ENCODE data around the gene SLC4A1AP.
A peak's percentile ranks its signal among the peaks of the same experiment; 100 is the strongest.

SLC4A1AP gene

GRCh38 chr2:27664622-27665363 is 1.1 kb downstream of the SLC4A1AP start:
- Histone ChIP-seq H3K27ac (replicated peaks) (peak overlapping the region; percentile 93), H3K4me3 (replicated peaks; ENCODE audit: insufficient read depth, low read length) (peak overlapping the region; percentile 94), H3K27me3 (ENCODE audit: insufficient read depth, poor library complexity, severe bottlenecking) (no peaks in the 10 kb centered on the region)
- DNase-seq (ENCODE audit: low read depth in 1 of 2, low spot score in 1 of 2) = peak in 1 of 2 experiments; percentile 42
- TF ChIP-seq POLR2AphosphoS5 (IDR thresholded peaks at IDR 0.05; ENCODE audit: low read depth) = no peak
- no peak for TF ChIP-seq REST (IDR thresholded peaks at IDR 0.05; ENCODE audit: insufficient replicate concordance, low read depth)
- TF ChIP-seq GABPA (IDR thresholded peaks at IDR 0.05; ENCODE audit: low read depth) = no peak
- TF ChIP-seq SPI1 (IDR thresholded peaks at IDR 0.05; ENCODE audit: borderline replicate concordance, low read depth) = no peak
- TF ChIP-seq, protein P1, sequence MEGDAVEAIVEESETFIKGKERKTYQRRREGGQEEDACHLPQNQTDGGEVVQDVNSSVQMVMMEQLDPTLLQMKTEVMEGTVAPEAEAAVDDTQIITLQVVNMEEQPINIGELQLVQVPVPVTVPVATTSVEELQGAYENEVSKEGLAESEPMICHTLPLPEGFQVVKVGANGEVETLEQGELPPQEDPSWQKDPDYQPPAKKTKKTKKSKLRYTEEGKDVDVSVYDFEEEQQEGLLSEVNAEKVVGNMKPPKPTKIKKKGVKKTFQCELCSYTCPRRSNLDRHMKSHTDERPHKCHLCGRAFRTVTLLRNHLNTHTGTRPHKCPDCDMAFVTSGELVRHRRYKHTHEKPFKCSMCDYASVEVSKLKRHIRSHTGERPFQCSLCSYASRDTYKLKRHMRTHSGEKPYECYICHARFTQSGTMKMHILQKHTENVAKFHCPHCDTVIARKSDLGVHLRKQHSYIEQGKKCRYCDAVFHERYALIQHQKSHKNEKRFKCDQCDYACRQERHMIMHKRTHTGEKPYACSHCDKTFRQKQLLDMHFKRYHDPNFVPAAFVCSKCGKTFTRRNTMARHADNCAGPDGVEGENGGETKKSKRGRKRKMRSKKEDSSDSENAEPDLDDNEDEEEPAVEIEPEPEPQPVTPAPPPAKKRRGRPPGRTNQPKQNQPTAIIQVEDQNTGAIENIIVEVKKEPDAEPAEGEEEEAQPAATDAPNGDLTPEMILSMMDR (IDR thresholded peaks at IDR 0.05; ENCODE audit: insufficient read depth, low read length) = no peak

DNA sequence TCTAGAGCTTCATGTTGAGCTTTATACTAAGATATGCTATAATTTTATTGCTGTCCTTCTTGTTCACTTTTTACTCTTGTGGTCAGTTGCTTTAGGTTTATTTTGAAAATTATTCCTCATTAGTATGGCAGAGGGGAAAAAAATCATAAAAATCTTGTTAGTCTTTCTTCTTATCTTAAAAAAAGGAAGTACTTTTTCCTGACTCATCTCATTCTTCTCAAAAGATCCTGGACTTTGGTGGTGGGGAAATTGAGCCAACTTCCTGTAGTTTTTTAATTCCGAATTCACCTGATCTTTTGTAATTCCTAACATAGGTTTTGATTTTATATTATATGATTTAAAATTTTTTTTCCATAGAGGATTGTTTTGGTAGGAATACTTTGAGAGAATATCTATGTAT is 3.8 kb downstream of the SLC4A1AP start:
- TF ChIP-seq POLR2AphosphoS5 (IDR thresholded peaks at IDR 0.05; ENCODE audit: low read depth) (no peak), GABPA (IDR thresholded peaks at IDR 0.05; ENCODE audit: low read depth) (no peak), SPI1 (IDR thresholded peaks at IDR 0.05; ENCODE audit: borderline replicate concordance, low read depth) (peak; percentile 10; the same call in 1 of the 2 replicates)
- Histone ChIP-seq H3K27me3 (ENCODE audit: insufficient read depth, poor library complexity, severe bottlenecking) (no peaks in the 10 kb centered on the region), H3K4me3 (replicated peaks; ENCODE audit: insufficient read depth, low read length) (no peak overlapping the region), H3K27ac (replicated peaks) (peak overlapping the region; percentile 39)
- DNase-seq (ENCODE audit: low read depth in 1 of 2, low spot score in 1 of 2) = no peak

DNA sequence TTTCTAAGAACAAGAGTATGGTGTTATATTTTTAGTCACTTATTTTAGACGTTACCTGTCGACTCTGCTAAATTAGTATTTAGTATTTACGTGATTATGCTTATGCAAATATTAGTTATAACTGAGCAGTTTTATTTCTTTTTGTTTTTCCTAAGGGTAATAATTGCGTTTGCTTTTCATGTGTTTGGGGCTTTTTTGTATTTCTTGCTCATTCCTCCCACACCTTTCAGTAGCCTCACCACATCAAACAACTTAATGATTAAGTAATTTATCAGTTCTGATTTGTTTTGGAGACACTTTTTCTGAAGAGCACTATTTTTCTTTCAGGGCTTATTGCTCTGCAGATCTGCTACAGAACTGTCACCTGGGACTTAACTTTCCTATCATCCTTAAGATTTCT is 7.5 kb downstream of the SLC4A1AP start:
- no peak for TF ChIP-seq POLR2AphosphoS5 (IDR thresholded peaks at IDR 0.05; ENCODE audit: low read depth)
- TF ChIP-seq, protein P1 (IDR thresholded peaks at IDR 0.05; ENCODE audit: insufficient read depth, low read length) = no peak
- TF ChIP-seq SPI1 (IDR thresholded peaks at IDR 0.05; ENCODE audit: borderline replicate concordance, low read depth) = no peak
- TF ChIP-seq REST (IDR thresholded peaks at IDR 0.05; ENCODE audit: insufficient replicate concordance, low read depth) = no peak
- TF ChIP-seq GABPA (IDR thresholded peaks at IDR 0.05; ENCODE audit: low read depth) = no peak
- Histone ChIP-seq H3K4me3 (replicated peaks; ENCODE audit: insufficient read depth, low read length) (no peak overlapping the region), H3K27me3 (ENCODE audit: insufficient read depth, poor library complexity, severe bottlenecking) (no peaks in the 10 kb centered on the region), H3K27ac (replicated peaks) (no peak overlapping the region)
- no peak for DNase-seq (ENCODE audit: low read depth in 1 of 2, low spot score in 1 of 2)

DNA sequence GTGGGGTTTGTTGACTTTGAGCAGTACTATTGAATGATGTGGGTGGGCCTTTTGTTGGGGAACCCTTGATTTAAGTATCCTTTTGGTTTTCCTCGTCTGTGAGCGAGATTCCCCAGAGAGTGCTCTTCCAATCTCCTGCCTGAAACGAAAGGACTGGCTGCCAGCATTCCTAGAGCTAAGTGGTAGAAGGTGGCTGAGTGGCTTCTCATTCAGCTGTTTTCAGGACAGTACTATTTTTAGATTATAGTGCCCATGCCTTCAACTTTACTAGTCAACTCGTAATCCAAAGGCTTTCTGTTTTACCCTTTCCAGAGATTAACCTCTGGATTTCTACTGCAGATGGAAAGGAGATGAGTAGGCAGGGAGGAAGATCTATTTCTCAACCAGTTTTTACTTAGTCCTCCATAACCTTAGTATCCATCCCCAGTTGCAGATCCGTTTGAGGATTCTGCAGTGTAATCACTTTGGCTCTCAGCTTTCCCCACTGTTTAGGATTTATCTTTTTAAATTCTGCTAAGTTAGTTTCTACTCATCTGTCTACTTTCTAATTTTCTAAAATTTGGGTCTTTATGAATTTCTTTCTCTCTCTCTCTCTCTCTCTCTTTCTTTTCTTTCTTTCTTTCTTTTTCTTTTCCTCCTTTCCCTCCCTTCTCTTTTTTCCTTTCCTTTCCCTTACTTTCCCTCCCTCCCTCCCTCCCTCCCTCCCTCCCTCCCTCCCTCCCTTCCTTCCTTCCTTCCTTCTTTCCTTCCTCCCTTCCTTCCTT is 9.2 kb downstream of the SLC4A1AP start:
- Histone ChIP-seq H3K4me3 (replicated peaks; ENCODE audit: insufficient read depth, low read length) (no peak overlapping the region), H3K27me3 (ENCODE audit: insufficient read depth, poor library complexity, severe bottlenecking) (no peaks in the 10 kb centered on the region), H3K27ac (replicated peaks) (no peak overlapping the region)
- no peak for DNase-seq (ENCODE audit: low read depth in 1 of 2, low spot score in 1 of 2)
- no peak for TF ChIP-seq GABPA (IDR thresholded peaks at IDR 0.05; ENCODE audit: low read depth)
